NCI-H82 treated with DMSO at 0.1 percent for 48 hours (cell line): Measurements from ENCODE around the gene SEPTIN12.
"Not testable (repeated sequence)": the region's sequence is repeated elsewhere in the genome, so short reads cannot be mapped to it uniquely, and the experiment has no call there.

Experiments
- DNase-seq: peaks from one replicate; lab custom pipeline; 2025; ENCODE audit not compliant: unreplicated experiment; lab: John Stamatoyannopoulos, UW

The SEPTIN12 gene

DNA sequence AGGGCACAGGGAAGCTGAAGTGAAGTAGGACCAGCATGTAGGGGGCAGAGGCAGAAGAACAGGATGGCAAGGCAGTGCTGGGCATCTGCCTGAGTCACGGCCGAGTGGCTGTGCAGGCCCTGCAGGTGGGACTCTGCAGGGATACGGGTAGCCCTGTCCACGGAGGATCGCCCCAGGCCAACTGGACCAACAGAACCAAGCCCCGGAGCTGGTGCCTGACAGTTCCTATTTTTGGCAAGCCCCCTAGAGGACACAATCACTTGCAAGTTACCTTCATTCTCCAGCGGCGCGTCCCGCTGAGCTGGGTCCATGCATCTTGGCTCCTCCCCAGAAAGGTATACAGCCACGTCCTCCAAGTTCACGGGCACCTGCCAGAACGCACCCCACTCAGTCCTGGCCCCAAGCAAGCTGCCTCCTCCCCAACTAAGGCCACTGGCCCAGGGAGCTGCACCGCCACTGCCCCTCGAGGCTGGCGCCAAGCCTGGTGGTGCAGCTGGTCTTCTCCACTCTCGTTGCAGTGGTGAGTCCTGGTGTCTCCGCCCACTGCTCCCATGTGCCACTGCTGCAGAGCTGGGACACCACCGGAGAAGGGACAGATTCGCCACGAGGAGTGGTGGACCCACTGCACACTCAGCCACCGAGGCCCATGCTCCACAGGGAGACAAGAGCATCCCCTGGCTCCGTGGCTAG, 27.8 kb downstream of the SEPTIN12 start:
- DNase-seq = no peak

DNA sequence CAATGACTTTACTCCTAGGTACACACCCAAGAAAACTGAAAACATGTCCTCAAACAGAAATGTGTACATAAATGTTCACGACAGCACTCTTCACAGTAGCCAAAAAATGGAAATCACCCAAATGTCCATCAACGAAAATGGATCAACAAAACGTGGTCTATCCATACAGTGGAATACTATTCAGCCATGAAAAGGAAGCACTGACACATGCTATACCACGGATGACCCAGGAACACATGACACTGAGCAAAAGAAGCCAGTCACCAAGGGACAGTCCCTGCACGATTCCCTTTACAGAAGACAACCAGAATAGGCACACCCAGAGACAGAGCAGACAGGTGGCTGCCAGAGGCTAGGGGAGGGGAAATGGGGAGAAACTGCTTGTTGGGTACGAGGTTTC, 32.5 kb downstream of the SEPTIN12 start:
- DNase-seq = no peak

DNA sequence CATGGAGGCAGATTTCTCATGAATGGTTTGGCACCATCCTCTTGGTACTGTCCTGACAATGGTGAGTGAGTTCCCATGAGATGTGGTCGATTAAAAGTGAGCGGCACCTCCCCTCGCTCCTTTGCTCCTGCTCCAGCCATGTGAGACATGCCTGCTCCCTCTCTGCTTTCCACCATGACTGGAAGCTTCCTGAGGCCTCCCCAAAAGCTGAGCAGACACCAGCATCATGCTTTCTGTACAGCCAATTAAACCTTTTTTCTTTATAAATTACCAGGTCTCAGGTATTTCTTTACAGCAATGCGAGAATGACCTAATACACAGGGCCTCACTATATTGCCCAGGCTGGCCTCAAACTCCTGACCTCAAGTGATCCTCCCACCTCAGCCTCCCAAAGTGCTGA, 33.3 kb downstream of the SEPTIN12 start:
- no peak for DNase-seq

DNA sequence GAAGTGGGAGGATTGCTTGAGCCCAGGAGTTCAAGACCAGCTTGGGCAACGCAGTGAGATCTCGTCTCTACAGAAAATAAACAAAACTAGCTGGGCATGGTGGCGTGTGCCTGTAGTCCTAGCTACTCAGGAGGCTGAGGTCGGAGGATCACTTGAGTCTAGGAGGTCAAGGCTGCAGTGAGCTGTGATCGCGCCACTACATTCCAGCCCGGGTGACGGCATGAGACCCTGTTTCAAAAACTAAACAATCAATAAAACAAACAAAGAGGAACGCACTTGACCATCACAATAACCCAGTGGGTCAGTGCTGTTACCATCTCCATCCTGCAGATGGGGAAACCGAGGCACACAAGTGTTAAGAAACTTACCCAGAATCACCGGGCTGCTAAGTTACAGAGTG, 34.9 kb downstream of the SEPTIN12 start:
- no peak for DNase-seq

DNA sequence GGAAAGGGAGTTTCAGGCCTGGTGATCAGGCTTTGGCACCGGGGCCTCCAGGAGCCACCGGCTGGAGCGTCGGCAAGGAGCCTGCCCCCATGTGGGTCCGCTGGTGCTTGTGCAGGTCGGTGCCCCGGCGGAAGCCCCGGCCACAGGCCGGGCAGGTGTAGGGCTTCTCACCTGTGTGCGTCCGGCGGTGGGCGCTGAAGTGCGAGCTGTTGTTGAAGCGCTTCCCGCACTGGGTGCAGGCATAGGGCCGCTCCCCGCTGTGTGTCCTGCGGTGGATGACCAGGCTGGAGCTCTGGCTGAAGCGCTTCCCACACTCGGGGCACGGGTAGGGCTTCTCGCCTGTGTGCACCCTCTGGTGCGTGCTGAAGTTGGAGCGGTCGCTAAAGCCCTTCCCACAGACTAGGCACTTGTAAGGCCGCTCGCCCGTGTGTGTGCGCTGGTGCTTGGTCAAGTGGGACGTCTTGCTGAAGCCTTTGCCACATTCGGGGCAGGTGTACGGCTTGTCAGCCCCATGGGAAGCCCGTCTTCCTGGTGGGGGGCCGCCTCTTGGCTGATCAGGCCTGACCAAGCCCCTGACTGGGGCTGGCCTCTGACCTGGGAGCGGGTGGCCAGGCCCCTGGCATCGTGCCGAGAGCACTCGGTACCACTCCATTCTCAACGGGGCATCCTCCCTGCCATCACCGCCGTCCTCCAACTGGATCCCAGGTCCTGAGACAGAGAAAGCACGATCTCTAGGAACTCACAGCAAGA, 35.6 kb downstream of the SEPTIN12 start:
- no peak for DNase-seq

DNA sequence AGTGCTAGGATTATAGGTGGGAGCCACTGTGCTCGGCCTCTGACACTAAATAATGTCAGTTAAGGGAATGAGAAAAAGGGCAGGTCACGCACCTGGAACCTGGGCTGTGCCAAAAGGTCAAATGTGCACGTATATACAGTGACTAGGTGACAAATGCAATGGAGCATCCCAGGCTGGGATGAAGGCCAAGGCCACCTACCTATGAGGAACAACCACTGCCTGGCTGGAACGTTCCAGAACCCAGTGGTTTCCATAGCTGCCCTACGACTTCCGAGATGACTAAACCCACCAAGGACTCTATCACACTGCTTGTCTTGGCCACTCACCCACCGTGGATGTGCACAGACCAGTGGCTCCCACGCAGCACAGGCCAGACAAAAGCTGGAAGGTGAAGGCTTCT, 37.2 kb downstream of the SEPTIN12 start:
- DNase-seq = no peak

DNA sequence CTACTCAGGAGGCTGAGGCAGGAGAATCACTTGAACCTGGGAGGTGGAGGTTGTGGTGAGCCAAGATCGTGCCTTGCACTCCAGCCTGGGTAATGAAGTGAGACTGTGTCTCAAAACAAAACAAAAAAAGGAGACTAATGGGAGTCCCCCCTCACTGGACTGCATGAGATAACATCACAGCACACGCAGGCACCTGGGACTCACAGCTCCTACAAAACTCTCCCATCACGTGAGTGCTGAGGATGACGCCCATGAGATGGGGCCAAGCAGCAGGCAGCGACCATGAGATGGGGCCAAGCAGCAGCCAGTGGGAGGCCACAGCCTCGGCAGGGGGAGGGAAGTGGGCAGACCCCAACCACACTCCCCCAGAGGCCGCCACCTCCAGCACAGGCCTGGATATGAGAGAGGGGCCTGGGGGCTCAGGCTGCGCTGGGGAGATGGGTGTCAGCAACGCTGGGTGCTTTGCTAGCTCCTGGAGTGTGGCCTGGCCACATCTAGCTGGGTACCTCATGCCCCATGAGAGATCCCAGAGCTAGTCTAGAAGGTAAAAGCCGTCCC, 38.4 kb downstream of the SEPTIN12 start:
- DNase-seq = no peak

DNA sequence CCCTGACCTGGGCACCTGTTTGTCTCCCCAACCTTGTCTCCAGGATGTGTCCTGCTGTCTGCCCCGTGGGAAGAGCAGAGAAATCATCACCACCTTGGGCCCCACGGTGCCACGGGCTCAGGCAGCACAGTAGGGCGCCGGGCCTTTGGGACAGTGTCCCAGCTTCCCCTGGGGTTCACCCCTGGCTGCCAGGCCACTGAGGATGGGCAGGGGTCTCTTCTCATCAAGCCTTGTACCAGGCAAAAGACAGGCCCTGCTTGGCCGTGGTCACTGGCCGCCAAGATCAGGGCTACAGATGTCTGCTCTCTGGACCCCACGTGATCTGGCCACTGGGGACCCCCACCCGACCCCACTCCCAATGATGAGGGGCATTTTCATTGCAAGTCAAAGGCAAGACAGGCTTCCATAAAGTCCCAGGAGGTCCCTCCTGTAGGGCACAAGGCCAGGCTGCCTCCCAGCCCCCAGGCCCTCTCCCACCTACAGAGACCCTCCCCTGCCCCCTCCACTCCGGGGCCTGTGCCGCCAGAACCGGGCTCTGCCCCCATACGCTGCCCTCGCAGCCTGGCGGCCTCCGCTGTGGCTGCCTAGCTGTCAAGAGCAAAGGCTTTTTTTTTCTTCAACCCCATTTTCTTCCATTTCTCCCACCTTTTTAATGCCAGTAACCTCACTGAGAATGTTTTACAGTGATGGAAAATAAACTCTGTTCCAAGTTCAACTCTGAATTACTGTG, 39.3 kb downstream of the SEPTIN12 start:
- DNase-seq = no peak

DNA sequence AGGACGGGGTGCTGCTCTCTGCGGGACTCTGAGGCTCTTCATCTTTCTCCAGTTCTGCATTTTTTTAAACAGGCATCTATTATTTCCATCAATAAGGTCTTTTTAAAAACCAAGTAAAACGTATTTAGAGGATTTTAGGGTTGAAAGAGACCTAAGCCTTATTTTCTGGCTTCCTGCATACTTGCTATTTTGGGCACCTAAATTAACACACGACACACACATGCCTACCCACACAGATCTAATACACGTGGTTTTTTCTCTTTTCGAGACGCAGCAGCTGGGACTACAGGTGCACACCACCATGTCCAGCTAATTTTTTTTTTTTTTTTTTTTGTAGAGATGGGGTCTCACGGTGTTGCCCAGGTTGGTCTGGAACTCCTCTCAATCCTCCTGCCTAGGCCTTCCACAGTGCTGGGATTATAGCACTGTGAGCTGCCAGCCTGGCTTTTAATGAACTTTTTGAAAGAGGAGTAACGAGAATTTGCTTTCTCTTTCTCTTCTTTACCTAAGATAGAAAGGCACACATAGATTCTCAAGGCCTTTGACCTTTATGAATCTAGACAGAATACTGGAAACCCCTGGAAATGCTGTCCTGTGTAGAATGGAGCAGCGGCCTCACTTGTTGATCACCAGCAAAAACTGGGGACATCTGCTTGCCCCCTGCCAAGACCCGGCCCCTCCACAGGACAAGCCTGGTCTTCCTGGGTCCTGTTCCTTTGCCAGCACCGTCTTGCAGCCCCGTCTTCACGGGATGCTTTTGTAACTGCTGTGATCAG, 40.1 kb downstream of the SEPTIN12 start:
- no peak for DNase-seq

DNA sequence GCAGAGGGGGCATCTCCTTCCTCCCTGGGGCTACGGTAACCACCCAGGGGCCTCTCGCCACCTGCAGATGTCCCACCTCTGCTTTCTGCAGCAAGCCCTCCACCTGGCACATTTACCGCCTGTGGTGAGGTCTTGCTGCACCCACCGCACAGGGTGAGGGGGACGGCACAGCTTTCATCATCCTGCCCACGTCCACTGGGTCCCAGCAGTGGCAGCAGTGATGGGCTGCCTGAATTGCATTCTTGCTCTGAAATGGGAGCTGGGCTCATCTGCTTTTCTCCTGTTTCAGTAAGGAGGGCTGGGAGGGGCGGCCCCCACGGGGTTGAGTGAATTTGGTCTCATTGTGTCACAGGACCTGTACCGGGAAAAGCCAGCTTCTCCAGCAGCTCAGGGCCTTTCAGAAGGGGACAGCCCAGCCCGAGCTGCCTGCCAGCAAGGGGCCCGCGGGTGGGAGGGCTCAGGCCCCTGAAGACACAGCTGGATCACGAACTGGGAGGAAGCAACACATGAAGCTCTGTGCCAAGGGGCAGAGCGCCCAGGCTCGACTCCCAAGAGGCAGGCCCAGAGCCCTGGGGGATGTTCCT, 41.1 kb downstream of the SEPTIN12 start:
- DNase-seq = no peak

DNA sequence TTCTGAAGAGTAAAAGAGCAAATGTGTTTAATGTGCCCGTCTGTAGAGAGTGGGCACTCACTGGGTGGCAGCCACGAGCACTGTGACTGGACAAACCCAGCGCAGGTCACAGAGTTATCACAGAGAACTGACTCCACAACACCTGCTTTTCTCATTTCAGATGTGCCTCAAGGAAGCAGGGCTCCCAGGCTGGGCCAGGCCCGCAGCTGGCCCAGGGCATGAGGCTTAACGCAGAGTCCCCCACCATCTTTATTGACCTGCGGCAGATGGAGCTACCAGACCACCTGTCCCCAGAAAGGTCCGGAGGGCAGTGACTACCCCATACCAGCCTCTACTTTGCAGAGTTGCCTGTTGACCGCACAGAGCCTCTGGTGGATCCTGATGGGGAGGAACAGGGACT, 41.9 kb downstream of the SEPTIN12 start:
- no peak for DNase-seq

DNA sequence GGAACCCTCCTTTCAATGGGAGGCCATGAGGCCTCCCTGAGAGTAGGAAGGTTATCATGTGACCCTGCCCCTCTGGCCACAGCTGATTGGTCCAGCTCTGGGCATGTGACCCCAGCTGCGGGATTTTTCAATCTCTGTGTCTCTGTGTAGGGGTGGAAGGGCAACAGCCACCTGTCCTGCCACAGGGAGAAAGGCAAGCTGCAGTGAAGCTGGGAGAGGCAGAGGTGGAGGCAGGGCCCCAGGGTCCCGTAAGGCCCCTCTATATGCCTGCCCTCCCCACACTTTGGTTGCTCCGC, 42.9 kb downstream of the SEPTIN12 start:
- no peak for DNase-seq

DNA sequence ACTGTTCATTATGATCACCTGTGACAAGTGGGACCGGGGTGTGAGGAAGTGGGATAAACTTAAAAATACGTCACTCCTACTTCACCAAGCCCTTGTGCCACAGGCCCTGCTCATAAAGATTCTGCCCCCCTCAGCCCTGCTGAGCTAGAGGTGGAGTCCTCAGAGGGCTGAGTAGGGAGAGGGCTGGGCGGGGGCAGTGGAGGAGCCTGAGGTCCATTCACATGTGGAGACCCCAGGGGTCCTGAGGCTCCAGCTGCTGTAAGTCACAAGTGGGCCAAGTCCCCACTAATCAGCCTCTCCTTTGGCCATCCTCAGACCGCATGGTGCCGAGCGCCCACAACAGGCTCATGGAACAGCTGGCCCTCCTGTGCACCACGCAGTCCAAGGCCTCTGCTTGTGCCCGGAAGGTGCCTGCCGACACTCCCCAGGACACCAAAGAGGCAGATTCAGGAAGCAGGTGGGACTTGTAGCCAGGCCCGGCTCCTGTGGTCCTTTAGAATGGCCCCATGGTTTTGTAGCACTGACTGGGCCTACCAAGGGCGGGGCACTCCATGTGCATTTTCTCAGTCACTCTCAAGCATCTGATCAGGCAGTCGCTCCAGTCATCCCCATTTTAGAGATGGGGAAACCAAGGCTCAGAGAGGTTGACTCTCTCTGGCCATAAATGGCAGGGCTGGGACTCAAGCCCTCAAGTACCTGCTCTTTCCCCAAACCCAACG, 43.4 kb downstream of the SEPTIN12 start:
- no peak for DNase-seq

DNA sequence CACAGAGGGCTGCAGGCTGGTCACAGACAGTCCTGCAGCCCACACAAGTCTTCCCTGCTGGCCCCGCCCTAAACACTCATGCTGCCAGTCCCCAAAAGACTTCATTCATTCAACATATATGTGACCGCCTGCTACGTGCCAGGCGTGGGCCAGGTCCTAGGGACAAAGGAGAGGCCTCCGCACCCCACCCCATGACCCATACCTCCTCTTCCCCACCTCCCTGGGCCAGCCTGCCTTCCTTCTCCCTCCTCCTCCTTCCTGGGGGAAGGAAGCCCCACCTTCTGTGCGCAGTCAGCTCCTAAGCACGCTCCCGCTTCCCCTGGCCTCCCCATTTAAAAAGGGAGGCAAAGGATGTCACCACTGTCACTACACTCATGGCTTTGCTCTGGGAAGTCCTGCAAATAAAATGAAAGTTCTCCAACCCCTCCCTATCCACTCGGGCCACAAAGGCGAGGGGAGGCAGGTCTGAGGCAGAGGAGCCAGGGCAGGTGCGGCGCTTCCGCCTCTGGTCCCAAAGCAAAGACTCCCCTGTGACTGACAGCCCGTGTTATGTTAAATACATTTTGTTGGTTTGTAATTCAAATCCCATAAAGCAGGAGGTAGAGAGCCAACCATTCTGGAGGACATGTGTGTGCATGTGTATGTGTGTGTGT, 44.8 kb downstream of the SEPTIN12 start:
- no peak for DNase-seq

DNA sequence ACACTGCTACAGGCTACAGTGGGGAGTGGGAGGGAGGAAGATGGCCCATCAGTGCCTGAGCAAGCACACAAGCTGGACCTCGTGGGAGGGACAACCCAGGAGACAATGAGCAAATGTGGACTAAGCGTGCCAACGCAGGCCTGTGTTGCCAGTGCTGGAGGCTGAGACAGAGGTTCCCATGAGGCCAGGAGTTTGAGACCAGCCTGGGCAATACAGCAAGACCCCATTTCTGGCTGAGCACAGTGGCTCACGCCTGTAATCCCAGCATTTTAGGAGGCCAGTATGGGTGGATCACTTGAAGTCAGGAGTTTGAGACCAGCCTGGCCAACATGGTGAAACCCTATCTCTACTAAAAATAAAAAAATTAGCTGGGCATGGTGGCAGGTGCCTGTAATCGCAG, 49.8 kb downstream of the SEPTIN12 start:
- DNase-seq = not testable (repeated sequence)

DNA sequence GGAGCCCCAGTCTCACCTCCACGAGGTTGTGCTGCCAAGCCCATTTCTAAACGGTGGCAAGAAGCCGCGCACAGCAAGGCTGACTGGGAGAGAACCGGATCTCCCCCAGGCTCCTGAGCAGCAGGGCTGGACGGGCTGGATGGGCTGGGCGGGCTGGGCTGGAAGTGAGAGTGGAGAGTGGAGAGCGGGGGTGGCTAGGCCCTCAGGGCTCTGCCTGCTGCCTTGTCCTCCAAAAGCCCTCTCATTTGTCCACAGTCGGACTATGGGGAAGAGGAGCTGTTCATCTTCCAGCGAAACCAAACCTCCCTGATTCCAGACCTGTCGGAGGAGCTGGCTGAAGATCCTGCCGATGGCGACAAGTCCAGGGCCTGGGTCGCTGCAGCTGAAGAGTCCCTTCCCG, 50.6 kb downstream of the SEPTIN12 start:
- no peak for DNase-seq

DNA sequence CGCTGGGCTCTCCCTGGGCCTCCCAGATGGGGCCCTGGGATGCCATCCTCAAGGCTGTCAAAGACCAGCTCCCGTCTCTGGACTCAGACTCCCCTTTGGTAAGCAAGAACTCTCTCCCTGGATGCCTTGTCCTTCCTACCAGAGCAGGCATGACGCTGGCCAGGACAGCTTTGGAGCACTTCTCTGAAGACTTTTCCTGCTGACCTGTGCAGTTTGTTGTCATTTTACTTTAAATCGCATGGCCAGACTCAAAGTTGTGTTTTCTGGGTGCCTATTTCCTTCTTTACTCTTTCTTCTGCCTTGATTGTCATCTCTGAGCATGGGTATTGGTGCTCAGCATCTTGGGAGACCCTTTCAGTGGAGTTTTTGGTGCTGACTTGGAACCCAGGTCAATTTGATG, 51.6 kb downstream of the SEPTIN12 start:
- DNase-seq = no peak

DNA sequence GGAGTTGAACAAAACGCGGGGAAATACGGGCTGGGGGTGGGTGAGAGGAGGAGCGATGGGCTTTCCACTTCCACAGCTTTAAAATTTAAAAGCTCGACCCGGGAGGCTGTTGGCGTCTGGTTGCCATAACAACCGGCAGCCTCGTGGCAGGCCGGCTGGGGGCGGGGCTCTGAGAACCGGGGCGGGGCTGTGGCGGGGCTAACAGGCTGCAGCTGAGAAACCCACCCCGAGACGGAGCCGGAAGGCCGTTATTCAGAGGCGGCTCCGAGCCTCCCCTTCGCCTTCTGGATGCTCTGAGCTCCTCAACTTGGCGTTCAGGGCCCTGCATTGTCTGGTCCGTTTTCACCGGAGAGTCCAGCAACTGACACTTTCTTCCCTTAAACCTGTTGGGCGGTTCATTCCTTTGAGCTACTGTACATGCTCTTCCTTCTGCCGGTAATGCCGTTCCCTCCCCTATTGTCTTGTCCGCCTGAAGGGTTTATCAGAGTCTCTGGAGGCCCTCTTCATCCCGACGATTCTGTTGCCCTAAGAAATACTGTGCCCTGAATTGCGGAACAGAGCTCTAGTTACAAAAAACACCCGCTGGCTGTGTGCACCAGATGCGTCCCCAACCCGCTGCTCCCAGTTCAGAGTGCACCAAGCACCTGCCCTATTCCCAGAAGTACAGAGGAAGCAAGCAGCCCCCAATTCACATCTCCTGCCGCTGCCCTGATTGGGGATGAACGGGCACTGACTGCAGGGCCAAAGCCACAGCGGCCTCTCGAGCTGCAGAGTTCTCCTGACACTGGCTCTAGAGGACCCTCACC, 53.2 kb downstream of the SEPTIN12 start:
- DNase-seq = peak; percentile 26
